Measurements from ENCODE around the gene LRP8.

- no peak for TF ChIP-seq CTCF (IDR thresholded peaks at IDR 0.05)
- TF ChIP-seq POLR2AphosphoS5 (IDR thresholded peaks at IDR 0.05) = no peak
Observed at GRCh38 chr1:53370369-53370961, 42.6 kb upstream of the LRP8 start.

All from gastroesophageal sphincter (tissue), 3 donors.